Effector memory CD4-positive, alpha-beta T cell (primary cell): ENCODE measurements around the gene RGS10.
"Not testable (repeated sequence)": the region's sequence is repeated elsewhere in the genome, so short reads cannot be mapped to it uniquely, and the experiment has no call there.

Experiments
- DNase-seq, 3 donors: peaks; one replicate each; pipeline ENCODE4 v3.0.0-alpha.2; 2020
- H3K27ac ChIP-seq: 2 replicates; pipeline ENCODE4 v1.7.0; 2013; ENCODE audit warnings: mild to moderate bottlenecking, low read length, moderate library complexity; ENCODE audit not compliant: insufficient read depth, poor library complexity, severe bottlenecking
- H3K27me3 ChIP-seq: replicated peaks from 2 replicates; pipeline ENCODE4 v1.7.0; 2013; ENCODE audit warnings: mild to moderate bottlenecking, low read length; ENCODE audit not compliant: insufficient read depth, control insufficient read depth, poor library complexity, severe bottlenecking
- H3K36me3 ChIP-seq: 2 replicates; pipeline ENCODE4 v1.7.0; 2013; ENCODE audit warnings: mild to moderate bottlenecking, low read length, moderate library complexity; ENCODE audit not compliant: control insufficient read depth, insufficient read depth
- H3K4me1 ChIP-seq: 2 replicates; pipeline ENCODE4 v1.7.0; 2013; ENCODE audit warnings: low read length, mild to moderate bottlenecking; ENCODE audit not compliant: control insufficient read depth, insufficient read depth, poor library complexity, severe bottlenecking
- H3K4me3 ChIP-seq: 2 replicates; pipeline ENCODE4 v1.7.0; 2013; ENCODE audit warnings: low read length, low read depth, mild to moderate bottlenecking; ENCODE audit not compliant: insufficient read depth, poor library complexity, severe bottlenecking
- H3K9me3 ChIP-seq: 2 replicates; pipeline ENCODE4 v1.7.0; 2013; ENCODE audit warnings: mild to moderate bottlenecking, low read length, moderate library complexity; ENCODE audit not compliant: control insufficient read depth

Gene RGS10

DNA sequence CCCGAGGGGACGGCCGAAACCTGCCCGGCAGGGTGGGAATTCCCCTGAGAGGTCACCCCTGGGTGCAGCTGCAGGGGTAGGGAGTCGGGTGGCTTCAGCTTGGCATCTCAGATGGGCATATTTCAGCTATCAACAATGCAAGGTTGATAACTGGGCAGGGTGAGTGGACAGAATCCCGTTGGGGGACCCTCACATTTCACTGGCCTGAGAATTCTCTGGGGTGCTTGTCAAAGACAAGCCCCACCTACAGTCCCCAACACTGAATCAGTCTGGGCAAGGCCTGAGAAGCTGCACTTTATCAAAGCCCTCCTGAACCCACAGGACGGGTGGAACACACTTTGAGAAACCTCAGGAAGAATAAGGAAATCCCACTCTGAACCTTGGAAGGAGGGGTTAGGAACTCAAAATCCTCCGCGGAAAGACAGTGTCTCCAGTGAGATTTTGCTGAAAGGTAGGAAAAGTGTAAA is 3.1 kb downstream of the RGS10 start:
- Histone ChIP-seq H3K36me3 (peaks cover 3% of the 10 kb centered on the region), H3K27me3 (no peaks in the 10 kb centered on the region), H3K4me3 (no peak overlapping the region), H3K4me1 (peaks cover 33% of the 10 kb centered on the region), H3K9me3 (no peaks in the 10 kb centered on the region), H3K27ac (peak overlapping the region; percentile 25)
- DNase-seq = no peak

DNA sequence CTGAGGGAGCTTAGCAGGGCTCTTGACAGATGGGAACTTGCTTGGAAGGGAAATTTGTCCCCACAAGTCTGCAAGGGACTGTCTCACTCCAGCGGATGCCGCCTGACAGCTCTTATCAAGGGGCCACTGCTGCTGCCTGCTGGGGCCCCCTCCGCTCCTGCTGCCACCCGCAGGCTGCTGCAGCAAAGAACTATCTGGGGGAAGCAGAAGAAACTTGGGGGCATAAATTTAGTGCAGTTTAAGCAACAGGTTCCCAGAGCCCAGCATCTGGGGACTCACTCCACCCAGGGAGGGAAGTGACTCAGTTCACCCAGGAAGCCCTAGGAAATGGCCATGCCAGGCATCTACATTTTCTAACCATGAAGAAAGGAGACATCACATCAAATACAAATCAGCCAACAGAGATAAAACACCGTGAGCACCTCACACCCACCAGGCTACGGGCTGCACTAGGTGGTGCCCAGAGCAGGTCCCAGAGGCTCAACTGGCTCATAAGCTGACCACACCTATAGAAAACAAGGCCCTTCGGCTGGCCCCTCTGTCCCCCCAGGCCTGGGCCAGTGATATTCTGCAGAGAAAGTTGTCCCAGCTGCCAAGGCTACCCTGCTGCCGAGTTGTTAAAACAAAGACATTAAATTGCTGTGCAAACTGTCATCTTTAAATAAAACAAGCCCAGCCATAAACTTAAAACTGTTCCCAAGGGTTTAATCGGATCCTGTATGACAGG is 3.7 kb downstream of the RGS10 start:
- Histone ChIP-seq H3K4me1 (peaks cover 33% of the 10 kb centered on the region), H3K36me3 (peaks cover 3% of the 10 kb centered on the region), H3K9me3 (no peaks in the 10 kb centered on the region), H3K27me3 (no peaks in the 10 kb centered on the region), H3K4me3 (peak overlapping the region; percentile 6), H3K27ac (peak overlapping the region; percentile 25)
- DNase-seq = no peak

DNA sequence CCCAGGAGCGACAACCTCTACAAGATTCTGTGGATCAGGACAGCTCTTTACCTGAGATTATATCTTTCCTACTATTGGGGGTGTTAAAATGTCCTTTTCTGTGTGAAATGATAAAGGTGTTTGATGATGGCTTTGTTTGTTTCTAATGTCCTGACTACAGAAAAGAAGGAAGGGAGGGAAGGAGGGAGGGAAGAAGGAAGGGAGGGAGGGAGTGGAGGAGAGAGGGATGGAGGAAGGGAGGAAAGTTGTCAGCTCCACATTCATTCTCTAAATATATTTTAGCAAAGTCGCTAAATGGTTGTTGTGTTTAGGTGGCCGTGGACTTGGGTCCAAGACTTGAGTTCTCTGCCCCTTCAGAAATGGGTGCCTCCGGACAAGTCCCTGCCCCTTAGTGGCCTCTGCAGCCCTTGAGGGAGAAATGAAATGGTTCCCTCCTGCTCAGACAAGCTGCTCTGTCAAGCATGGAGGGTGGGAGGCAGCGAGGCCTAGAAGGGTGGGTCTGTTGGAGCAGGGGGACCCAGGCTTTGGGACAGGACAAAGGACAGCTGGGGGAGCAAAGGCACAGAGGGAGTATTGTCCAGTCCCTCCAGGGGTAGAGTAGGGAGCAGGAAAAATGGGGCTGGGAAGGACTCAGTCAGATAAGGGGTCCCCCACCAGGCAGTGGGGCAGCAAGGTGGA is 4.4 kb downstream of the RGS10 start:
- peaks cover 33% of the 10 kb centered on the region for H3K4me1 ChIP-seq
- no peaks in the 10 kb centered on the region for H3K9me3 ChIP-seq
- no peak for DNase-seq
- H3K27me3 ChIP-seq = no peaks in the 10 kb centered on the region
- peak overlapping the region; percentile 6 for H3K4me3 ChIP-seq
- peak overlapping the region; percentile 25 for H3K27ac ChIP-seq
- H3K36me3 ChIP-seq = peaks cover 3% of the 10 kb centered on the region

DNA sequence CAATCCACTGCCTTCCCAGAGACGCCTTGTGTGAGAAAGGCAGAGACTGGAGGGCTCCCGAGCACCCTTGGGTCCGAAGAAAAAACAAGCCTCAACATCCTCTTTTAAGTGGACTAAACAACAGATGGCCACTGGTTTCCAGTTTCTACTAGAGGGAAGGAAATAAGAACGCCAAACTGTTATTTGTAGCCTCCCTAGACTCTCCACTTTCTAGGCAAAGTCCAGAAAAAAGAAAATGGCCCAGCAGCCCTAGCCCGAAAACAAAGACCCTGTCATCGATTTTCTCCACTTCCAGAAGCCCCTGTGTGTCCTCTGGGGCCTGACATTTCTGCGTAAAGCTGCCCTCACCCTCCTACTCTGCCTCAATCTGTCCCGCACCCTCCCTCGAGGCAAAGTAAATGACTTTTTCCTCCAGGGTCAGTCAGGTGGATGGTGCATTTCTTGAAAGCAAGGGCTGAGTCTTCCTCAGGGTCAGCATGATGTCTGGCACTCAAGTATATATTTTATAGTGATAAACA is 6.0 kb downstream of the RGS10 start:
- Histone ChIP-seq H3K4me1 (peaks cover 39% of the 10 kb centered on the region), H3K27ac (peak overlapping the region; percentile 8)

DNA sequence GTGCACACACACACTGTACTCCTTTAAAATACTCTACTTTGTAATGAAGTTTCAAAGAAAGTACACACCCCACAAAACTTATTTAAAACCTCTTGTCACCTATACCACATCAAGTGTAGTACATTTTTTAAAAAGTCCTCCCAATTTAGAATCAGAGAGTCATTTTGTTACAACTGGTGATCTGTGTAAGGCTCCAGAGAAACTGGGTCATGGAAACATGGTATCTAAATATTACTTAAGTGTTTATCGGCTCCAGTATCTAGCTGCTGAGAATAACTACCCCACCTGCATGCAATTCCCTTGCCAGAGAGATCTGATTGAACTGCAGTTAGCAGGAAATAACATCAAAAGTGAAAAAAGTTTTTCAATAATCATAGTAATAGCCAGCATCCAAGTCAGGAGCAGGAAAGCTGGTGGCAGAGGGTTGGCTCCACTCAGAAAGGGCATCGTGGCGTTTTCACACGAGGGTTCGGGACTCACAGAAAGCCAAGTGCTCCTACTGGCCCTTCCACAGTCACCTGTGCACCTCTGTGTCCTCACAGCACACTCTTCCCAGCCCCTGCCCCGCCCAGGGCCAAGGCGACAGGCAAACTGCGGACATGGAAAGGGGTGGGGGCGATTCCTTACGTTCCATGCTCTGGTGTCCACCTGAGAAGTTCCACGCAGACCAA is 6.5 kb downstream of the RGS10 start:
- H3K4me3 ChIP-seq = no peak overlapping the region

More for the DNA sequence above, 6.0 kb downstream of the RGS10 start:
- DNase-seq = no peak
- H3K9me3 ChIP-seq = no peaks in the 10 kb centered on the region
- no peaks in the 10 kb centered on the region for H3K27me3 ChIP-seq
- peaks cover 3% of the 10 kb centered on the region for H3K36me3 ChIP-seq
- H3K4me3 ChIP-seq = no peak overlapping the region

DNA sequence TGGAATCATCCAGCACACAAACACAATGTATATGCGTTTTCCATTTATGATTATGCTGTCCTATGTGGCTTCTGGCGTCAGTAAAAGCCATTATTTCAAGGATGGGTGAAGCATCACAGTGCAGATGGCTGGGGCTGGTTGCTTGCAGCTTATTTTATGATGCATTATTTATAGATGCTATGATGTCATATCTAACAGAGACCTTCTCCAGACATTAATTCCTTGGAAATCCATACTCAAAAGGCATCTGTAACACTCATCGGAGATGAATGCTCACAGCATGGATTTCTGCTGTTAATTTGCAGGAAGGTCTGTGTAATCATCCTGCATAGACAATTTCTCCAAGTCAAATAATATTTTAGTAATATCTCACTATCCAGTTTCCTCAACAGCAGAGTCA is 7.2 kb downstream of the RGS10 start:
- peaks cover 3% of the 10 kb centered on the region for H3K36me3 ChIP-seq
- no peak overlapping the region for H3K4me3 ChIP-seq
- H3K9me3 ChIP-seq = no peaks in the 10 kb centered on the region
- H3K27me3 ChIP-seq = no peaks in the 10 kb centered on the region
- DNase-seq = no peak
- no peak overlapping the region for H3K27ac ChIP-seq
- H3K4me1 ChIP-seq = peaks cover 34% of the 10 kb centered on the region

More for the DNA sequence above, 6.5 kb downstream of the RGS10 start:
- Histone ChIP-seq H3K4me1 (peaks cover 38% of the 10 kb centered on the region), H3K36me3 (peaks cover 3% of the 10 kb centered on the region), H3K9me3 (no peaks in the 10 kb centered on the region), H3K27me3 (no peaks in the 10 kb centered on the region), H3K27ac (no peak overlapping the region)
- no peak for DNase-seq

DNA sequence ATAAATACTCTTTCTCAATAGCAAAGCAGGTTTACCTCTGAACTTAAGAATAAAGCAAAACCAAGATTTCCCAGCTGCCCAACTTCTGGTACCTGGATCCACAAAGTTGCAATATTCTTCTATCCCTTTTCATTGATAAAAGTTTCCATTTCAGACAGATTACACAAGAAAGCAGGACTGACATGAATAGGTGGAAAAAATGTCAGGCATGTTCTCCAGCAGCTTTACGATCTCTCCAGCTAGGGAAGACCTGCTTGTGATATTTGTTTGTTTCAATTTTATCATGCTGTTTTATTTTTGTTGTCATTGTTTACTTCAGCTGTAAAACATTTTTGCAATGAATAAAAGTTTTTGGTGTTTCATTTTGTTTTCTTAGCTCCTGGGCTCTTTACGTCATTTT is 9.0 kb downstream of the RGS10 start:
- Histone ChIP-seq H3K36me3 (peaks cover 3% of the 10 kb centered on the region), H3K27me3 (no peaks in the 10 kb centered on the region), H3K9me3 (no peaks in the 10 kb centered on the region), H3K4me1 (peaks cover 22% of the 10 kb centered on the region), H3K27ac (no peak overlapping the region), H3K4me3 (no peak overlapping the region)
- DNase-seq = no peak

DNA sequence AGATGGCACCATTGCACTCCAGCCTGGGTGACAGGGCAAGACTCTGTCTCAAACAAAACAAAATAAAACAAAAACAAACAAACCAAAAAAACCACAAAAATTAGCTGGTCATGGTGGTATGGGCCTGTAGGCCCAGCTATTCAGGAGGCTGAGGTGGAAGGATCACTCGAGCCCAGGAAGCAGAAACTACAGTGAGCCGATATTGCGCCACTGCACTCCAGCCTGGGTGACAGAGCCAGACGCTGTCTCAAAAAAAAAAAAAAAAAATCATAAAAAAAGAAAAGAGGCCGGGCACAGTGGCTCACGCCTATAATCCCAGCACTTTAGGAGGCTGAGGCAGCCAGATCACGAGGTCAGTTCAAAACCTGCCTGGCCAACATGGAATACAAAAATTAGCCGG is 9.7 kb downstream of the RGS10 start:
- H3K27ac ChIP-seq, H3K36me3 ChIP-seq, H3K4me3 ChIP-seq, DNase-seq, H3K9me3 ChIP-seq, H3K27me3 ChIP-seq: not testable (repeated sequence)
- H3K4me1 ChIP-seq = peaks cover 15% of the 10 kb centered on the region

DNA sequence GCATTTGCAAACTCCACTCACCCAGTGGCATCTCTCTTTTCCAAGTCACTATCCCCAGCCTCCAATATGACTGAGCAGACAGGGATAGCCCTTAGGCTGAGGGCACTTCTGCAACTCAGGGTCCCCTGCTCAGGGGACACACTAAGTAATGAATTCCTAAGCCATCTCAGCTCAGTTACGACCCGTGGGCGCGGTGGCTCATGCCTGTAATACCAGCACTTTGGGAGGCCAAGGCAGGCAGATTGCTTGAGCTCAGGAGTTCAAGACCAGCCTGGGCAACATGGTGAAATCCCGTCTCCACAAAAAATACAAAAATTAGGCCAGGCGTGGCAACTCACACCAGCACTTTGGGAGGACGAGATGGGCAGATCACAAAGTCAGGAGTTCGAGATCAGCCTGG is 10.3 kb downstream of the RGS10 start:
- H3K36me3 ChIP-seq, DNase-seq, H3K4me3 ChIP-seq, H3K27ac ChIP-seq, H3K27me3 ChIP-seq, H3K9me3 ChIP-seq: not testable (repeated sequence)
- H3K4me1 ChIP-seq = peaks cover 13% of the 10 kb centered on the region

DNA sequence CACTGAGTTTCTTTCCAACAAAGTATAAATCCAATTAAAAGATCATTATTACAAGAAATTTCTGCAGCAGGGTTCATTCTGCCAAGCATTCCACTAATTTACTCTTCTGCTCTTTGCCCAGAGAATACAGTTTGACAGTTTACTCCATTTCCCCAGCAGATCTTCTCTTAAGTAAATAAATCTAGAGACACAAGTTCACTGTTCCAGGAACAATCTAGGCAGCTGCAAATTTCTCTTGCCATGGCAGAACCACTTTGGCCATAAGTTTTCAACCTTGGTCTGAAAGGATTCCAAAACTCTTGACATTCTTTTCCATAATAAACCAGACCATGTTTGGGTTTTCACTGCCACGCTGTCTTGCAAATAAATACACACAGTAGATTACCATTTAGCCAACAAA is 11.5 kb downstream of the RGS10 start:
- Histone ChIP-seq H3K4me3 (no peak overlapping the region), H3K36me3 (peaks cover 3% of the 10 kb centered on the region), H3K4me1 (peaks cover 9% of the 10 kb centered on the region), H3K27ac (no peak overlapping the region), H3K27me3 (no peaks in the 10 kb centered on the region), H3K9me3 (no peaks in the 10 kb centered on the region)
- DNase-seq = no peak
